CD4-positive, CD25-positive, alpha-beta regulatory T cell (primary cell): Measurements from ENCODE around the gene NOL4L. TPM values are rescaled to one million over a fixed set of nuclear protein-coding genes. Genes with fewer than 3 reads are reported as not detected.
"Not testable (repeated sequence)": the region's sequence is repeated elsewhere in the genome, so short reads cannot be mapped to it uniquely, and the experiment has no call there.

Source experiments
- ATAC-seq, 2 donors: fragments of 150-1000 bp; cut with Tn5 transposase; one replicate each; pipeline ENCODE4 v1.10.0; 2021; ENCODE audit warnings: low read depth in 2 of 2, moderate number of reproducible peaks in 2 of 2, moderate library complexity in 1 of 2
- DNase-seq, 3 donors: peaks; one replicate each; pipeline versions ENCODE4 v3.0.0 to v3.0.0-alpha.2; 2012 to 2022; ENCODE audit warnings: mixed read lengths in 1 of 3
- H3K27ac ChIP-seq: one replicate; pipeline ENCODE4 v1.7.0; 2013; ENCODE audit warnings: mild to moderate bottlenecking, low read length; ENCODE audit not compliant: insufficient read depth, poor library complexity, severe bottlenecking
- H3K27me3 ChIP-seq: one replicate; pipeline ENCODE4 v1.7.0; 2013; ENCODE audit warnings: low read length; ENCODE audit not compliant: control insufficient read depth, insufficient read depth
- H3K36me3 ChIP-seq: one replicate; pipeline ENCODE4 v1.7.0; 2013; ENCODE audit warnings: mild to moderate bottlenecking, low read length, moderate library complexity; ENCODE audit not compliant: control insufficient read depth, insufficient read depth
- H3K4me1 ChIP-seq: 2 replicates; pipeline ENCODE4 v1.7.0; 2013; ENCODE audit warnings: mild to moderate bottlenecking, low read length; ENCODE audit not compliant: insufficient read depth, control insufficient read depth, poor library complexity, severe bottlenecking
- H3K4me3 ChIP-seq: one replicate; pipeline ENCODE4 v1.7.0; 2013; ENCODE audit warnings: low read depth, mild to moderate bottlenecking, low read length, moderate library complexity
- H3K9me3 ChIP-seq, 2 experiments: 1 replicate in 1 of 2; 2 replicates in 1 of 2; pipeline ENCODE4 v1.7.0; 2013; ENCODE audit warnings: low read length in 2 of 2, mild to moderate bottlenecking in 1 of 2, moderate library complexity in 1 of 2; ENCODE audit not compliant: control insufficient read depth in 2 of 2
- H3K27ac Mint-ChIP-seq, 3 donors: one replicate each; pipeline ENCODE4 v1.8.0; 2020 to 2022; ENCODE audit warnings: mild to moderate bottlenecking in 3 of 3, mixed read lengths in 3 of 3, moderate library complexity in 2 of 3
- H3K27me3 Mint-ChIP-seq: one replicate; pipeline ENCODE4 v1.8.0; 2022; ENCODE audit warnings: mild to moderate bottlenecking, mixed read lengths
- H3K36me3 Mint-ChIP-seq: one replicate; pipeline ENCODE4 v1.8.0; 2020; ENCODE audit warnings: mixed read lengths
- H3K4me1 Mint-ChIP-seq, 4 donors: one replicate each; pipeline ENCODE4 v1.8.0; 2020 to 2022; ENCODE audit warnings: mixed read lengths in 4 of 4, mild to moderate bottlenecking in 1 of 4
- H3K4me3 Mint-ChIP-seq, 4 donors: one replicate each; pipeline ENCODE4 v1.8.0; 2020 to 2022; ENCODE audit warnings: mild to moderate bottlenecking in 4 of 4, mixed read lengths in 4 of 4, moderate library complexity in 3 of 4
- H3K9me3 Mint-ChIP-seq, 7 donors: one replicate each; pipeline ENCODE4 v1.8.0; 2020 to 2022; ENCODE audit warnings: mixed read lengths in 7 of 7, mild to moderate bottlenecking in 3 of 7, moderate library complexity in 2 of 7
- polyA plus RNA-seq, 4 donors: library from polyadenylated mRNA; unstranded; fragments of 300-500 nt; fragmentation: Illumina TruSeq; gene quantifications; one replicate each; pipeline ENCODE4 v1.2.3, GENCODE V29; 2021
- total RNA-seq: library from RNA; stranded (reverse); gene quantifications from one replicate; pipeline ENCODE4 v1.2.3, GENCODE V29; 2022

Gene NOL4L
- total and polyA plus RNA-seq, 5 donors from 2014 or later = 7.1 to 84.8 (median 10.8) TPM

DNA sequence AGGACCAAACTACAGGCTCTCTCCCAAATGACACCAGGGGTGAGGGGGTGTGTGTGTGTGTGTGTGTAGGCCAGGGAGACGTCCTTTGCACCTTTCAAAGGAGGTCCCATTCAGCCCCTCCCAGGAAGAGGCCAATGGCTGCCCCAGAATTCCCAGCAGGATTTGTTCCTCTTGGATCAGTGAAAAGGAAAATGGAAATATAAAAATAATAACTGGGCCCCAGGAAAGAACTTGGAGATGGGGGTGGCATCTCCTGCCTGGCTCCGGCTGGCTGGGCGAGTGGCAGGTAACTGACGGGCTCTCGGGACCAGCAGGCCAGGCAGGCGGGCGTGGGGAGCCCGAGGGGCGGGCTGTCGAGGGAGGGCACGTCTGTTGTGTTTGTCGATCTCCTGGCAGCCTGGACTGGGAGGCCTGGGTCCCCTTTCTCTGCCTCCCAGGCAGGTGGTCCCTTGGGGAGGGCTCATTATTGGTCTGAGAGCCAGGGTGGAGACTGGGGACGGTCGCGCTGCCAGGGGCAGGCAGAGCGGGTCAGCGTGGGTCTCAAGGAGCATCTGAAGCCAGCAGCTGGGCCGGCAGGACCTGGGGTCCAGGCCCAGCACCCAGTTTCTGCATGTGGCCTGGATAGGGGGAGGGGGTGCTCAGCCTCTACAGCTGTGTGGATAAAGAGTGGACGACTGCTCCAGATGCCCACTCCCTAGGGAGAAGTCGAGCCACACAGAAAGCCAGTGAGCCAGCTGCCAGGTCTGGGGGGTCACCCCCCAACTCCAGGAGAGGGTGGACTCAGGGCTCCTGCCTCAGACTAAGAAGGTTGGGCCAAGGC lies 3.1 kb downstream of the NOL4L start:
- peaks cover 12% of the 10 kb centered on the region for H3K27me3 Mint-ChIP-seq
- peak overlapping the region; percentile 67 to 89 (median 83) for H3K27ac Mint-ChIP-seq
- no peaks in the 10 kb centered on the region for H3K36me3 ChIP-seq
- peak overlapping the region; percentile 60 for H3K27ac ChIP-seq
- H3K36me3 Mint-ChIP-seq = no peaks in the 10 kb centered on the region
- no peaks in the 10 kb centered on the region for H3K27me3 ChIP-seq
- H3K9me3 Mint-ChIP-seq = peaks cover 0 to 3% (median 0%) of the 10 kb centered on the region in 7 donors
- no peaks in the 10 kb centered on the region for H3K9me3 ChIP-seq
- peaks cover 0 to 68% (median 37%) of the 10 kb centered on the region in 4 donors for H3K4me1 Mint-ChIP-seq
- ATAC-seq (no peak), DNase-seq (no peak)
- H3K4me3 ChIP-seq = no peak overlapping the region
- peak overlapping the region; percentile 85 to 94 (median 90) for H3K4me3 Mint-ChIP-seq
- H3K4me1 ChIP-seq = peaks cover 44% of the 10 kb centered on the region

DNA sequence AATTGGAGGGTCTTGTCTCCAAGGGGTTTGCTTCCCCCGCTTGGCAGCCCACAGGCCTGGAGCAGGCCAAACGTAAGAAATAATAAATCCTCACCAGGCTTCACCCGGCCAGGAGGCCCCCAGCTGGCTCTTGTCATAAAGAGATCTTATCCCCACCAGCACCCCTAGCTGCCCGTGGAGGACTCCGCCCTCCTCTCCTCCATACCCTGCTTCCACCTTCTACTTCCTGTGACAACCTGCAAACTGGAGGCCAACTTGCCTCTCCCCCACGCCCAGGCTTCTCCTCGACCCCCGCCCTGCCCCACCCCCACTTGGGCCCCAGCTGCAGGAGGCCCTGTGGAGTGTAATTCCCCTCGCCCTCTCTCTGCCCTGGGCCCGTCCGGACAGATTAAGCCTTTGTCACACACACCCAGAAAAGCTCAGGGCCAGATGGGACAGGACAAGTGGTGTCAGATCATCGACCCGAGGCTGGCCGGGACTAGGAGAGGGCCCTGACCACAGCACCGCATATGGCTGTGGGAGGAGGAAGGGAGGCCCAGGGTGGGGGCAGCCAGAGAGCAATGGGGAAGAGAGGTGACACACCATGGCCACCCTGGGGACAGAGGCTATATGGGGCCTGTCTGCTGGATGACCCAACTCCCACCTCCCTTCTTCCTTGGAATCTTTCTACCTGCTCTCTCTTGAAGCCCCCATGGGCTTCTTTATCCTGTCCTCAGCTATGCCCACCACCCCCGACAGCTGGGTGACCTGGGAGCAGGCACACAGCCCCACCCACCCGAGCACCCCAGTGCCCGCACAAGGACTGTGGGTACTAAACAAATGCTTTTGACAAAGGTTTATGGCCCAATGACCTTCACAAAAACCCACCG lies 3.9 kb downstream of the NOL4L start:
- ATAC-seq (peak in 1 of 2 donors; percentile 7), DNase-seq (peak in 1 of 3 donors; percentile 59)
- peaks cover 0 to 3% (median 0%) of the 10 kb centered on the region in 7 donors for H3K9me3 Mint-ChIP-seq
- peaks cover 0 to 60% (median 33%) of the 10 kb centered on the region in 4 donors for H3K4me1 Mint-ChIP-seq
- H3K4me1 ChIP-seq = peaks cover 47% of the 10 kb centered on the region
- H3K27ac ChIP-seq = peak overlapping the region; percentile 60
- peak overlapping the region; percentile 85 to 94 (median 90) for H3K4me3 Mint-ChIP-seq
- no peaks in the 10 kb centered on the region for H3K36me3 Mint-ChIP-seq
- H3K27me3 ChIP-seq = no peaks in the 10 kb centered on the region
- peak overlapping the region; percentile 67 to 93 (median 83) for H3K27ac Mint-ChIP-seq
- no peaks in the 10 kb centered on the region for H3K9me3 ChIP-seq
- H3K36me3 ChIP-seq = no peaks in the 10 kb centered on the region
- H3K4me3 ChIP-seq = no peak overlapping the region
- peaks cover 7% of the 10 kb centered on the region for H3K27me3 Mint-ChIP-seq

DNA sequence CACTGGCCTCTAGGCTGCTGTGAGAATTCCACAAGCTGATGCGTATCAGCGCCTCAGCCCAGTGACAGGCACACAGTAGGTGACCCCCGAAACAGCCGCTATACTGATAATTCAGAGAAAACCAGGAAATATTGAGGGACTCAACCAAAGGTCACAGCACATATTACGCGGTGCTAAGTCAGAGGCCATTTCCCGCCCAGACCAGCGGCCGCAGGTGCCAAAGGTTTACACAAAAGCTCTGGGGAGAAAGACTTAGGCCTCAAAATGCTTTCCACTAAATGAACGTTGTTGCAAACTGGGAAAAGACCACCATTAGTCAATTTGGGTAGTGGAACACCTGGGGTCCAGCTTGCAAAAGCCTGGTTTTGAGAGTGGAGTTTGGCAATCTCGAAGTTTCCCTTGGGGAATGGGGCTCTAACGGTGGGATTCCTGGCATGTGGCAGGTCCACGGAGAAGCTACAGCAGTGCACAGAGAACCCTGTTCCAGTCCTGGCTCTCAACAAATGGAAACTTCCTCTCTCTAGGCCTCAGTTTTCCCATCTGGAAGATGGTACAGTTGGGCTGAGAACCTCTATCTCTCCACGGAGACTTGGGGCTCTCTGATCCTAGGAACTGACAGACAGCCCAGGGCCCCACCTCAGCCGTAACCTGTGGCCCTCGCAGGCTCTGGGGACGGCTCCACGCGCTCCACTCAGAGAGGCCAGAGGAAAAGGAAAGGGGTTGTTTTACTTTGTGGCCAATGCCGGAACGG lies 4.7 kb downstream of the NOL4L start:
- H3K27ac ChIP-seq = no peak overlapping the region
- no peaks in the 10 kb centered on the region for H3K36me3 ChIP-seq
- H3K4me1 ChIP-seq = peaks cover 50% of the 10 kb centered on the region
- no peaks in the 10 kb centered on the region for H3K9me3 Mint-ChIP-seq
- no peak overlapping the region for H3K4me3 ChIP-seq
- peaks cover 0 to 53% (median 27%) of the 10 kb centered on the region in 4 donors for H3K4me1 Mint-ChIP-seq
- H3K27me3 Mint-ChIP-seq = no peaks in the 10 kb centered on the region
- H3K27me3 ChIP-seq = no peaks in the 10 kb centered on the region
- DNase-seq (no peak), ATAC-seq (no peak)
- H3K9me3 ChIP-seq = no peaks in the 10 kb centered on the region
- peak overlapping the region; percentile 1 to 93 (median 67) for H3K27ac Mint-ChIP-seq
- H3K36me3 Mint-ChIP-seq = no peaks in the 10 kb centered on the region
- H3K4me3 Mint-ChIP-seq = peak overlapping the region; percentile 72 to 94 (median 86)

DNA sequence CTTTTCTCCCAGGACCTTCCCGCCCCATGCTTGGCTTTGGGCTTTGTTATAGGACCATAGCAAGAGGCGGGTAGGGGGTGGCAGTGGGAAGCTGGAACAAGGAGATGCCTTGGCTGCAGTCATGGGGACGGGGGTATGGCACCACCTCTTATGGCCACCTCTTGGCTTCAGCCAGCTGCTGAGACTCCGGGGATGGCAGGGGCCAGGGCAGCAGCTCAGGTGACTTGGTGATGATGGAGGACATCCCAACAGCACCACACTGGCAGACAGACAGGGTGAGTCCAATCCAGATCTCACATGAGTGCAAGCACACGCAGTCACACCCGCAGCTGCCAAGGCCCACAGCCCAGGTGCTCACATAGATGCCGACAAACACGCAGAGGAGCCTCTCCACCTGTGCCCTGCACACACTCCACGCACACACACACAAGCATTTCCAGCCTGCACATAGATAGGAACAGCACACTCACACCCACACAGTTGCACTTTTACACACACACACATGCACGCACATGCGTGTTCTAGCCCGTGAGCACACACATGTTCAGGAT lies 6.2 kb downstream of the NOL4L start:
- Mint-ChIP-seq H3K9me3 (no peaks in the 10 kb centered on the region), H3K27me3 (no peaks in the 10 kb centered on the region), H3K36me3 (no peaks in the 10 kb centered on the region), H3K4me3 (peak overlapping the region; percentile 34 to 94 (median 60)), H3K4me1 (peaks cover 0 to 56% (median 29%) of the 10 kb centered on the region in 4 donors), H3K27ac (peak overlapping the region in 2 of 3 donors; percentile 1 to 85)
- no peaks in the 10 kb centered on the region for H3K36me3 ChIP-seq
- no peak overlapping the region for H3K27ac ChIP-seq
- peak in 1 of 2 donors; percentile 12 for ATAC-seq
- no peak overlapping the region for H3K4me3 ChIP-seq
- H3K27me3 ChIP-seq = no peaks in the 10 kb centered on the region
- DNase-seq = no peak
- H3K4me1 ChIP-seq = peaks cover 64% of the 10 kb centered on the region
- H3K9me3 ChIP-seq = no peaks in the 10 kb centered on the region

DNA sequence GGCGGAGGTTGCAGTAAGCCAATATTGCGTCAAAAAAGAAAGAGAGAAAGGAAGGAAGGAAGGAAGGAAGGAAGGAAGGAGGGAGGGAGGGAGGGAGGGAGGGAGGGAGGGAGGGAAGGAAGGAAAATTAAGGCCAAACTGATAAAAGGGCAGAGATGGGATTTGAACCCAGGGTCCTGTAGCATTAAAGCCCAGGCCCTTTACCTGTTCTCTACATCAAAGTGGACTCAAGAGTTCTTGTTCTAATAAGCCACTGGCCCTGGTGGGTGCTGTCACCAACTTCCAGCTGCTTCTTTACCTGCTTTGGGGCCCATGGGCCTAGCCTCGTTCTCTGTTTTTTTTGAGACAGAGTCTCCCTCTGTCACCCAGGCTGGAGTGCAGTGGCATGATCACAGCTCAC lies 7.1 kb downstream of the NOL4L start:
- Mint-ChIP-seq H3K4me3 (peak overlapping the region in 2 of 4 donors; percentile 21 to 74), H3K4me1 (peaks cover 0 to 64% (median 33%) of the 10 kb centered on the region in 4 donors), H3K27ac (peak overlapping the region; percentile 1 to 90 (median 64))
- H3K9me3 Mint-ChIP-seq, H3K27me3 Mint-ChIP-seq, H3K27ac ChIP-seq, H3K36me3 ChIP-seq, ATAC-seq, H3K9me3 ChIP-seq, H3K4me3 ChIP-seq, DNase-seq, H3K27me3 ChIP-seq, H3K36me3 Mint-ChIP-seq: not testable (repeated sequence)
- H3K4me1 ChIP-seq = peaks cover 66% of the 10 kb centered on the region

DNA sequence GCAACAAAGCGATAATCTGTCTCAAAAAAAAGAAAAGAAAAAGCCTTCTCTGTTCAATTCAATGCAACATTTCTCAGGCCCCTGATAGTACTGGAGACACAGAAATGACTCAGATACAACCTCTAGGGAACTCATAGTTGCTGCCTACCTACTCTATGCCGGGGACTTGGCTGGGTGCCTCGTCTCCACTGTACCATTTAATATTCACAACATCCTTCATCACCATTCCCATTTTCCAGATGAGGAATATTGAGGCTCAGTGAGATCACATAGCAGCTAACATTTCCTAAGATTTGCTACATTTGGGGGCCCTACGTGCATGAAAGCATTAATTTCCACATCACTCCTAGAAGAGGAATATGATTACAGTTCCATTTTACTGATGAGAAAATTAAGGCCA lies 7.5 kb downstream of the NOL4L start:
- DNase-seq (no peak), ATAC-seq (peak in 1 of 2 donors; percentile 26)
- H3K9me3 ChIP-seq = no peaks in the 10 kb centered on the region
- Mint-ChIP-seq H3K36me3 (peaks cover 2% of the 10 kb centered on the region), H3K9me3 (no peaks in the 10 kb centered on the region), H3K4me3 (peak overlapping the region in 1 of 4 donors; percentile 23), H3K27ac (peak overlapping the region; percentile 55 to 90 (median 64)), H3K4me1 (peaks cover 0 to 68% (median 35%) of the 10 kb centered on the region in 4 donors), H3K27me3 (no peaks in the 10 kb centered on the region)
- H3K4me3 ChIP-seq = no peak overlapping the region
- H3K4me1 ChIP-seq = peaks cover 64% of the 10 kb centered on the region
- no peaks in the 10 kb centered on the region for H3K27me3 ChIP-seq
- H3K36me3 ChIP-seq = no peaks in the 10 kb centered on the region
- no peak overlapping the region for H3K27ac ChIP-seq

DNA sequence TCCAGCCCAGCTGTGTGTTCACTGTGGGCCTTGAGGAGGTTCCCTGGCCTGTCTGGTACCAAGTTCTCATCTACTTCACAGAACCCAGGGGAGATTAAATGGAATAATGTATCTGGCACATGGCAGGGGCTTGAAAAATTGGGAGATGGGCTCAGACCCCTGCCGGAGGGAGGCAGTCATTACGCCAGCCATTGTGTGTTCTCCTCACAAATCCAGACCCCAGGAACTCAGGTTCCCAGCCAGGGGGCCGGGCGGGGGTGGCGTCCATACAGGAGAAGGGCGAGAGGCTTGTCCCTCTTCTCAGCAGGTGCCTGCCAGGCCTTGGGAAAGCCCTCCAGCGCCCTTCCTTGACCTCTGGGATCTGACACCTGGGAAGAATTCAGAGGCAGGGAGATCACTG lies 8.1 kb downstream of the NOL4L start:
- H3K27ac Mint-ChIP-seq = no peak overlapping the region
- peak overlapping the region in 1 of 4 donors; percentile 23 for H3K4me3 Mint-ChIP-seq
- no peaks in the 10 kb centered on the region for H3K9me3 Mint-ChIP-seq
- no peaks in the 10 kb centered on the region for H3K27me3 Mint-ChIP-seq
- DNase-seq (no peak), ATAC-seq (no peak)
- Histone ChIP-seq H3K27me3 (no peaks in the 10 kb centered on the region), H3K36me3 (no peaks in the 10 kb centered on the region), H3K27ac (no peak overlapping the region), H3K4me3 (no peak overlapping the region), H3K9me3 (no peaks in the 10 kb centered on the region), H3K4me1 (peaks cover 61% of the 10 kb centered on the region)
- H3K36me3 Mint-ChIP-seq = peaks cover 5% of the 10 kb centered on the region
- peaks cover 0 to 70% (median 40%) of the 10 kb centered on the region in 4 donors for H3K4me1 Mint-ChIP-seq
